COLO668 (cell line): ENCODE measurements around the gene ELOA.

ENCODE experiments used
- DNase-seq: peaks from one replicate; lab custom pipeline; 2025; ENCODE audit not compliant: unreplicated experiment; lab: John Stamatoyannopoulos, UW

Gene ELOA, protein sequence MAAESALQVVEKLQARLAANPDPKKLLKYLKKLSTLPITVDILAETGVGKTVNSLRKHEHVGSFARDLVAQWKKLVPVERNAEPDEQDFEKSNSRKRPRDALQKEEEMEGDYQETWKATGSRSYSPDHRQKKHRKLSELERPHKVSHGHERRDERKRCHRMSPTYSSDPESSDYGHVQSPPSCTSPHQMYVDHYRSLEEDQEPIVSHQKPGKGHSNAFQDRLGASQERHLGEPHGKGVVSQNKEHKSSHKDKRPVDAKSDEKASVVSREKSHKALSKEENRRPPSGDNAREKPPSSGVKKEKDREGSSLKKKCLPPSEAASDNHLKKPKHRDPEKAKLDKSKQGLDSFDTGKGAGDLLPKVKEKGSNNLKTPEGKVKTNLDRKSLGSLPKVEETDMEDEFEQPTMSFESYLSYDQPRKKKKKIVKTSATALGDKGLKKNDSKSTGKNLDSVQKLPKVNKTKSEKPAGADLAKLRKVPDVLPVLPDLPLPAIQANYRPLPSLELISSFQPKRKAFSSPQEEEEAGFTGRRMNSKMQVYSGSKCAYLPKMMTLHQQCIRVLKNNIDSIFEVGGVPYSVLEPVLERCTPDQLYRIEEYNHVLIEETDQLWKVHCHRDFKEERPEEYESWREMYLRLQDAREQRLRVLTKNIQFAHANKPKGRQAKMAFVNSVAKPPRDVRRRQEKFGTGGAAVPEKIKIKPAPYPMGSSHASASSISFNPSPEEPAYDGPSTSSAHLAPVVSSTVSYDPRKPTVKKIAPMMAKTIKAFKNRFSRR

DNA sequence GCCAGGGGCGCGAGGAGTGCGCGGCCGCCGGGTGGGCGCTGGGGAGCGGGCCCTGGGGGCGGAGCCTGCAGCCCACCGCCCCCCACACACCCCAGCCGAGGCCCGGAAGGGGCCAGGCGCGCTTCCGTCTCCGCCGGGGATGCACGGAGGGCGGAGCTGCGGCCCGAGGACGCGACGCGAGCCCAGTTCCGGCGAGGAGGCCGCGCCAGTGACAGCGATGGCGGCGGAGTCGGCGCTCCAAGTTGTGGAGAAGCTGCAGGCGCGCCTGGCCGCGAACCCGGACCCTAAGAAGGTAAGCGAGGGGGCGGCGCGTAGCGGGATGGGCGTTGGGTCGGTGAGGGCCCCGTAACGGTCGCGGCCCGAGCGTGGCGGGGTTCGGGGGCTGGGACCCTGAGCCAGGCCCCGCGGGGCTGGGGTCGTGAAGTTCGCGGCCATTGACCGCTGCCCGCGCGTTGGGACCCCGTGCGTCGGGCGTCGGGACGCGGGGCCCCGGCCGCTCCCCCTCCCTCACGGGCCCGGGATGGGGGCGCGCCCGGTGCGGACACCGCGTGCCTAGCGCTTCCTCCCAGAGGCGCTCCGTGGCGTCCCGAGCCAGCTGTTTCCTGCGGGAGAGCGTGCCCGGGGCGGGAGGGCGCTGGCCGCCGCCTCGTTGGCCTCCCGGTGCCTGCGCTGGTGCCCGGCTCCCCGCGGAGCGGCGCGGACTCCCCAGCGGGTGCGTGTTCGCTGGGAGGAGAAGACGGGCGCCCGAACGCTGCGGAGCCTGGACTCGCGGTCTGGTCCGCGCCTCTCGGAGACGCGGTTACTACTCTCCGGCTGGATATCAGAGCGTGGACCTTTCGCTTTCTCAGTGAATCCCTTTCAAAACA is at the start of gene ELOA:
ELOA (plus strand) TSS at position 185 of the 866 bp plus-strand sequence; CDS start at position 218, 33 bp downstream.
- DNase-seq, result peak; percentile 94

DNA sequence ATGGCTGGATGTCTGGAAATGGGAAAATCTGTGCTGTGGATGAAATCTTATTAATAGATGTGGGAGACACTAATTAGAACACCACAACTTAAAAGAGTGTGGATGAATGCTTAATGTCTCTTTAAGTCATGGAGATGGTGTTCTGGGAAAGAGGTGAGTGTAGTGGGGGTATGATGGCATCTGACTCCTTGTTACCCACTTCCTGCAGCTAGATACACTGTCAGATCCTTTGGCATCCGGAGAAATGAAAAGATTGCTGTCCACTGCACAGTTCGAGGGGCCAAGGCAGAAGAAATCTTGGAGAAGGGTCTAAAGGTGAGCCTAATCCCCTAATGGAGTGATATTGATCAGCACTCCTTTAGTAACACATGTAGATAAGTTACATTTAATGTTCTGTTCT is 49.7 kb upstream of the ELOA start:
- no peak for DNase-seq

DNA sequence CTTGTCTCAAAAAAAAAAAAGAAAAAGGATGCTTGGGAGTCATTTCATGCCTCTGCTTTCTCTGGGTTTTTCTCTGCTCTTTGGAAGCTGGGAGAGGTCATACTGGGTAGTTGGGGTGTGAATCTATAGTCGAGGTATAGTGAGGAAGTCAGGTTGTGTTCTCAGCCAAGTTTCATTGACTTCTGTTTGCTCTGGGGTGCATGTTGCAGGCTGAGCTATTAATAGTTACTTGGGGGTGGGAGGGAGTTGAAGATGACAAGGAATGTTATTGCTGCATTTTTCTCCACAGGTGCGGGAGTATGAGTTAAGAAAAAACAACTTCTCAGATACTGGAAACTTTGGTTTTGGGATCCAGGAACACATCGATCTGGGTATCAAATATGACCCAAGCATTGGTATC is 48.9 kb upstream of the ELOA start:
- DNase-seq, result no peak

DNA sequence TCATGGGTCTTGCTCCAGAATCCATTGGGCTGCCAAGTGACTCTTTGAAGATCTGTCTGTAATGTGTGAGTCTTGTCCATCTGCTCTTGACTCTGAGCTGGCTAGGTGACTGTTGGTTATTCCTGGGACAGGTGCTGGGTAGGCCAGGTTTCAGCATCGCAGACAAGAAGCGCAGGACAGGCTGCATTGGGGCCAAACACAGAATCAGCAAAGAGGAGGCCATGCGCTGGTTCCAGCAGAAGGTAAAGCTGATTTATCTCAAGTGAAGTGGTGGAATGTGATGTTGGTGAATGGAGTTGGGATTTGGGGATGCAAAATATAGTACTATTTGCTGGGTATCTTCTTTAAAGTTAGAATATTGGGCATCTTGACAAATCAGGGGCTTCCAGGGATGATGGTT is 47.6 kb upstream of the ELOA start:
- no peak for DNase-seq

DNA sequence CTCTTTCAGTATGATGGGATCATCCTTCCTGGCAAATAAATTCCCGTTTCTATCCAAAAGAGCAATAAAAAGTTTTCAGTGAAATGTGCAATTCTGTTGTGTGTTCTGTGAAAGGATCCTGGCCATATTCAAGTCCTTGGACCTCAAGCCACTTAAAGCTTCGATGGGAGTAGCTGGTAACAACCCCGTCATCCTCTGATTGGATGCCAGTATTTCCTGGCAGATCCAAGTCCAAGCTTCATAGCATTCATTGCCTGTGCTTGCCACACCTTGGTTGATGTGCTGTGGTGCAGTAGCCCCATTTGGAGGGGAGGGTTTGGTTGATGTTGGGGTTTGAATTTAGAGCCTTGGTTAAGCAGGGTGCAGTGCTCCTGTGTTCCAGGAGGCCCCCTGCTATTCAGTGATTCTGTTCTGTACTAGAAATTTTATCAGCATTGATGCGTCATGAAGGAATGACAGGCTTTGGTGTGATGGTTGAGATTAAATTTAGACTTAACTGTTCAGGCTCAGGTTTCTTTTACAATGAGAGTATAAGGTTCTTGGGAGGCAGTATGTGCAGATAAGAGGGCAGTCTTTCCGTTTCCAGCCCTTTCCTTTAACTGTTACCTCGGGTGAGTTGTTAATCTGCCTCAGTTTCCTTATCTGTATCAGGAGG is 46.8 kb upstream of the ELOA start:
- DNase-seq, result no peak

DNA sequence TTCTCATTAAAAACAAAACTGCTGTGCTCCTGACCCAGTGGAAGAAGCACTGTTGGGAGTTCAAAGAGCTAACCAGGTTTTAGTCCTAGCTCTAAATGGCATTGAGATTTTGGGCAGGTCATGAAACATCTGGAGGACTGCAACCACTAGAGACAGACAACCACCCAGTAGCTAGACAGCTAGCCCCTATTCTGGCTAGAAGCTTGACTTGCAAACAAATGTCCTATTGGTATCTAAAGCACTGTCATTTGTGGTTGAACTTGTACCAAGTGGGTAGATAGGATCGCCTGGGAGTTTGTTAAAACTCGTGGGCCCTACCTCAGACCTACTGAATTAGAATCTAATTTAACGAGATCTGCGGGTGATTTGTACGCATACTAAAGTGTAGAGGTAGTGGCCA is 44.8 kb upstream of the ELOA start:
- no peak for DNase-seq

DNA sequence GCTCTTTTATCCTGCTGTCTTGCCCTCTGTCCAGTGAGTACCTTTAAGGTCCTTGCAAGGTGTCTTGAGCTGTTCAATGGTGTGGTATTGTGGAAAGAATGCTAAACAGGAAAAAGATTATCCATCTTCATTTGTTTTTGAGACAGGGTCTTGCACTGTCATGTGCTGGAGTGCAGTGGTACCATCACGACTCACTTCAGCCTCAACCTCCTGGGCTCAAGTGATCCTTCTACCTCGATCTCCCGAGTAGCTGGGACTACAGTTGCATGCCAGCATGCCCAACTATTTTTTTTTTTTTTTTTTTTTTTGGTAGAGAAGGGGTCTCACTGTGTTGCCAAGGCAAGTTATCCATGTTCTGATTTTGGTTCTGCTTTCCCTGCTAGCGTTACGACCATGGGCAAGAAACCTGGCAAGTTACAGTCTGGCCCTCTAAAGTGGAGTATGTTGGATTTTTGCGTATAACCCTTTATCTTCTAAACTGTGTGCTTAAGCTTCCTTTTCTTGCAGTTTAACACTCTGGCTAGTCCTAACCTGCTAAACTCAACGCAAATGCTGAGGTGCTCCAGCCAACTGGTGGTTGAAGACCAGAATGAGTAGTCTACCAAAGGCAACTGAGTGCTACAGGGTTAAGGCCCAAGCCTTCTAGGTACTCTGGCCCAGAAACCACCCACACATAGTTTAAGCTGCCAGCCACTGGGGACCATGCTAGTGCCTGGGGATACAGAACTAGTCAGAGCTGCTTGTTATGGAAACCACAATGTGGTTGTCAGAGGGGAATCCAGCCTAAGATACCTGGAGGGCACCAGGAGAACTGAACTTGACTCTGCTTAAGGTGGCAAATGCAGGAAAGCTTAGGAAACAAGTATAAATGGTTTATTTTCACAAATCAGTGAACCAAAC is 43.7 kb upstream of the ELOA start:
- no peak for DNase-seq

DNA sequence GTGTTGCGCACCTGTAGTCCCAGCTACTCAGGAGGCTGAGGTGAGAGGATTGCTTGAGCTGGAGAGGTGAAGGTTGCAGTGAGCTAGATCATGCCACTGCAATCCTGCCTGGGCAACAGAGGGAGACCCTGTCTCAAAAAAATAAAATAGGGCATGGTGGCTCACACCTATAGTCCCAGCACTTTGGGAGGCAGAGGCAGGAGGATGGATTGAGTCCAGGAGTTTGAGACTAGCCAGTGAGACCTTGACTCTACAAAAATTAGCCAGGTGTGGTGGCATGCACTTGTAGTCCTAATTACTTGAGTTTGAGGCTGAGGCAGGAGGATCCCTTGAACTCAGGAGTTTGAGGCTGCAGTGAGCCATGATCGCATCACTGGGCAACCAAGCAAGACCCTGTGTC is 42.0 kb upstream of the ELOA start:
- no peak for DNase-seq

DNA sequence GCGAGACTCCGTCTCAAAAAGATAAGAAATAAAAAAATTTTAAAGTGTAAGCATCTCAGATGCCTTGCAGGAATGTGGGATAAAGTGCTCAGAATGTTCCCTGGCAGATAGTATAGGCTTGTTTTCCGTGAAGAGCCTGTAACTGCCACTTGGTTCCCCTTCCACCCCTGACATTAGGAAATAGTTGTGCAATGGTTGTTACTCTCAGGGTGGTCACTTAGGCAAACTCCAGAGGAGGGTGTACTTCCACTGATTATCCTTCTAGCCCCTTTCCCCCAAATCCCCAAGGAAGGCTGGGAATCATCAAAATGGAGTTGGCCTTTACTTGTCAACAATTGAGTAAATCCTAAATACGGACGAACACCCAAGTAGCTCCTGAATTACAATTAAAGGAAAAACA is 41.3 kb upstream of the ELOA start:
- DNase-seq, result no peak

DNA sequence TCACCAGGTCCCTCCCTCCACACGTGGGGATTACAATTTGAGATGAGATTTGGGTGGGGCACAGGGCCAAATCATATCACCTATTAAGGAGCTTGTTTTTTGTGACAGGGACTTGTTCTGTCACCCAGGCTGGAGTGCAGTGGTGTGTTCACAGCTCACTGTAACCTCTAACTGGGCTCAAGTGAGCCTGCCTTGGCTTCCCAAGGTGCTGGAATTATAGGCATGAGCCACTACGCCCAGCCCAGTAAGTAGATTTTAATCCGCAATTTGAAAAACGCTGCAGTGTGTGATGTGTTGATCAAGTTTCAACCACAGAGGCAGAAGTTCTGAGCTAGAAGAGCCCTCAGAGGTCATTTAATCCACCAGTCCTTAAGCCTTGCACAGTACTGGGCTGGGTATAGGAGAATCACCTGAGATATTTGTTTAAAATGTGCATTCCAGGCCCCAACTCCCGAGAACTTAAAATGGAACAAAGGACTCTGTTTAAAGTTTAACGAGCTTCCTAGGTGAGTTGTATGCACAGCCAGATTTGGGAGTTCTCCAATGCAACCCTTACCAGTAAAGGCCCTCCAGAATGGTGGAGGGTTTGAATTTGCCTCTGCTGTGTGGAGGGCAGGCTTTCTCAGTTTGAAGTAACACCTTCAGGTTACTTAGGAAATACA is 38.3 kb upstream of the ELOA start:
- DNase-seq, result no peak

DNA sequence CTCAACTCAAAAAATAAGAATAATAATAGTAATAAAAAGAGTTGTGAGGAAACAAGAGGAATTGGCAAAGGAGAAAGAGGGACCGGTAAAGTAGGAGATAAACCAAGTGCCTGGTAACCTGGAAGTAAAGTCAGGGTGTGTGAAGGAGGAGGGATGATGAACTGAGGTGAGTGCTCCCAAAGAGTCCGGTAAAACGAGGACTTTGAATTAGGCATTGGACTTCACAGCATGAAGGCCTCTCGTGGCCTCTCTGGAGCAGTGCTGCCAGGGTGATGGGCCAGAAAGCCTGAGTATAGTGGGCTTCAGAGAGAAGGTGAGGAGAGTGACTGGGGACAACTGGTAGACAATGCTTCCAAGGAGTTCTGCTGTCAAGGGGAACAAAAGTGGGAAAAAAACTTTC is 34.0 kb upstream of the ELOA start:
- DNase-seq, result no peak

DNA sequence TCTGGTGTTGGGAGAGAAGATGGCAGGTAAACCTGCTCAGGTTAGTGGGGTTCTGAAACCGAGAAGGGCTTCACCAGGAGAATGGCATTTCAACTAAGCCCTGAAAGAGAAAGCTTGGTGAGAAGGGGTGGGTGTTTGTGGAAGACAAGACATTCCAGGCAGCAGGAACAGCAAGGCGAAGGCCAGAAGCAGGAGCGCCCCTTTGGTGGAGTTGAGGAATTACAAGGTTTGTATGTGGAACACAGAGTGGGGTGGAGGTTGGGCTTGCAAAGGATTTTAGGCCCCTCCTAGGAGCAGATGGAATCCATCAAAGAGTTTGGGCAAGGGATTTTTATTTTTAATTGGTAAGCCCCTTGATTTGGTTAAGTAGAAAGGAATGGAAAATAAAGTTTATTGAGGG is 24.8 kb upstream of the ELOA start:
- peak; percentile 49 for DNase-seq

DNA sequence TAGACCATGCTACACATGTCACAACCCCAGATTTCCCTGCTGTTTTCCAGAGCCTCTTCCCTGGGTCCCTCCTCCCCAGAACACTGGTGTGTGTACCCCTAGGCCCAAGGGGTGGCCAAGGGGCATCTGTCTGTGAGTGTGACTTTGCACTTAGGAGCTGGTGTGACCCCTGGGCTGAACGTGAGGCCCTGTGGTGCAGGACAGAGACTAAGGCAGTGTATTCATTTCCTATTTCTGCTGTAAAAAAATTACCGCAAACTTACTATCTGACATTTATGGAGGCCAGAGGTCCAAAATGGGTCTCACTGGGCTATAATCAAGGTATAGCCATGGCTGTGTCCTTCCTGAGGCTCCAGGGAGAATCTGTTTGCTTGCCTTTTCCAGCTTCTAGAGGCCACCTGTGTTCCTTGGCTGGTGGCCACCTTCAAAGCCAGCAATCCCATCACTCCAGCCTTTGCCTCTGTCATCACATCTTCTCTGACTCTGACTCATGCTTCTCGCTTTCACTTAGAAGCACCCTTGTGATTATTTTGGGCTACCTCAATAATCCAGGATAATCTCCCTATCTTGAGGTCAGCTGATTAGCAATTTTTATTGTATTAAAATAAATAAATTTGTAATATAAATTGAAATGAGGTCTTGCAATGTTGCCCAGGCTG is 24.0 kb upstream of the ELOA start:
- no peak for DNase-seq

DNA sequence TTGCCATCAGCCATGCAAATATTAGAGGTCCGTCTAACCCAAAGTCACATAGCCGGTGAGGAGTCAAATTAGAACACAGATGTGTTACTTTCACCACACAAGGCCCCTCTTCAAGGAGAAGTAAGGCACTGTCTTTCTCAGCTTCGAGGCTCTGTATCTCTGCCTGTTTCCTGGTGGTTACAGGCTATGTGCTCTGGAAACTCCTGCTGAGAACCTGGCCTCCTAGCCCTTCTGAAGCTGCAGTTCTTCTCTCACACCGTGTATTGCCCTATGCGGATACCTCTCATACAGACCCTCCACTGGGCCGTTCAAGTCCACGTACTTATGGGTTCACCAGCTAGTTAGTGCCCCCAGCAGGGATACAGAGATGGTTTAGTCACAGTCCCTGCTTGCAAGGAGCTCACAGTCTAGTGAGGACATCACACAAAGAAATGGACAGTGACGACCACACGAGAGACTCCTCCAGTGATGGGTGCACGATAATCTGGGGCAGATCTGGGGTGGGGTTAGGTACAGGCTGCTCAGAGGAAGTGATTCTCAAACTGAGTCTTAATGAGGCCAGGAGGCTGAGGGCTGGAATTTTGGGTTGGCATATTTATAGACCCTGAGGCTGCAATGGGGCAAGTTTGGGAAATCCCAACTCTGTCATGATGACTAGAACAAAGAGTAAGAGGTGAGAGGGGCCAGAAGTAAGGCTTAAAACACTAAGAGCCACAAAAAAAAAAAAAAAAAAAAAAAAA is 22.8 kb upstream of the ELOA start:
- DNase-seq, result no peak

DNA sequence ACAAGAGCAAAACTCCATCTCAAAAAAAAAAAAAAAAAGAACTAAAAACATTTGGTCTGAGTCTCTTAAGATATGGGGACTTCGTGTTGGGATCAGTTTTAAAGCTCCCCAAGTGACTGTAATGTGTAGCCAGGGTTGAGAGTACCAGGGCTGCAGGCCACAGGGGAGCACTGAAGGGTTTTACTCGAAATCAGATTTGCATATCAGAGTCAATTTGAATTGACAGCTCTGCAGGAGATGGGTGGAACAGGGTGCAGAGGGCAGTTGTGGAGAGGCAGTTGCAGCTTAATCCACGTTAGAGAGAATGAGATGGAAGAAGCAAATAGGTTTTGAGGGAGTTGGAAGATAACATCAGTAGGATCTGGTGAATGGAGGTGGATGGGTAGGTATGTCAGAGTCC is 20.6 kb upstream of the ELOA start:
- no peak for DNase-seq

DNA sequence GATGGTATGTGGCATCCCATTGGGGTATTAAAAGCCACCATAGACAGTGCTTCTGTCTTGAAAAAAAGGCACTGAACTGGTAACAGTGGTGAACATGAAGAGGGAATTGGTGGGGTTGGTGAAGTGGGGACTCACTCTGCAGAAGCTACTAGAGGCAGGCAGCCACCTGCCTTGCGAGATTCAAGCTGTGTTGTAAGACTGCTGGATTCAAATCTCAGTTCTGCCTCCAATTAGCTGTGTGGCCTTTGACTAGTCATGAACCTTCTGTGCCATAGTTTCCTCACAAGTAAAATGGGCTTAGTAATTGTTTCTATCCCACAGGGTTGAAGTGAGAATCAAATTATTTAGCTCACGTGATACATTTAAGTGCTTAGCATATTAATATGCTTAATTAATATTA is 16.6 kb upstream of the ELOA start:
- no peak for DNase-seq

DNA sequence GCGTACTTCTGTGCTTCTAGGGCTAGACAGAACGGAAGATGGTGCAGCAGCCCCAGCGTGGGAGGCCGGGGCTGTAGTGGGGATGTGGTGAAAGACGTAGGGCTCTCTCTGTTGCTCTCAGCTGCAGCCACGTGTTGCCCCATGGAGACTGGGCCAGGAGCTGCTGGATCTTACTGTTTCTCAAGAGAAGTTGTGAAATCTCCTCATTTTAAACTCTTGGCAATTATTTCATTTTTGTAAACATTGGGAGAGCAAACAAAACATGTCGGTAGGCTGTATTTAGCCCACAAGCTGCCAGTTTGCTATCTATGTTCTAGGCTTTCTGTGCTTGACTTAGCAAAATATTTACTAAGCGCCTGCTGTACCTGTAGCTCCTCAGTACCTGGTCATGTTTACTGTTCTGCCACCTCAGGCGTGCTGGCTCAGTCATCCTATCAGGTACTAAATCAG is 15.9 kb upstream of the ELOA start:
- DNase-seq, result peak; percentile 60
